Keratinocyte (primary cell): ENCODE data around the gene LCE1E.

Experiments
- CTCF ChIP-seq, 3 experiments: IDR thresholded peaks in 1 of 3; conservative IDR thresholded peaks in 1 of 3; optimal IDR thresholded peaks in 1 of 3; 2 replicates in 2 of 3; 3 replicates in 1 of 3; pipeline versions ENCODE3 to v1.5.1; 2011; ENCODE audit warnings: low read length in 3 of 3, mild to moderate bottlenecking in 3 of 3, moderate library complexity in 2 of 3, control low read depth in 1 of 3, inconsistent platforms in 1 of 3; ENCODE audit not compliant: insufficient read depth in 2 of 3; ENCODE audit errors: extremely low read depth in 1 of 3
- EZH2 ChIP-seq: IDR thresholded peaks from one replicate; pipeline ENCODE4 v1.6.1; 2012; ENCODE audit warnings: inconsistent platforms, mild to moderate bottlenecking, low read length, moderate library complexity

- TF ChIP-seq CTCF (optimal IDR thresholded peaks at IDR 0.05 in 1 of 3, IDR thresholded peaks at IDR 0.05 in 1 of 3, conservative IDR thresholded peaks at IDR 0.05 in 1 of 3; ENCODE audit: extremely low read depth in 1 of 3, insufficient read depth in 2 of 3, low read length in 3 of 3) = no peak
- TF ChIP-seq EZH2 = no peak
Observed at GRCh38 chr1:152761609-152762213, 24.3 kb upstream of the LCE1E start.
